ENCODE measurements around the gene BZW1.
A peak's percentile ranks its signal among the peaks of the same experiment; 100 is the strongest.

Gene BZW1

GRCh38 chr2:200843993-200844948 is 32.6 kb downstream of the BZW1 start:
- no peak for DNase-seq

GRCh38 chr2:200845194-200845593 is 33.5 kb downstream of the BZW1 start:
- no peak for DNase-seq

GRCh38 chr2:200845669-200846325 is 34.1 kb downstream of the BZW1 start:
- DNase-seq, result no peak

DNA sequence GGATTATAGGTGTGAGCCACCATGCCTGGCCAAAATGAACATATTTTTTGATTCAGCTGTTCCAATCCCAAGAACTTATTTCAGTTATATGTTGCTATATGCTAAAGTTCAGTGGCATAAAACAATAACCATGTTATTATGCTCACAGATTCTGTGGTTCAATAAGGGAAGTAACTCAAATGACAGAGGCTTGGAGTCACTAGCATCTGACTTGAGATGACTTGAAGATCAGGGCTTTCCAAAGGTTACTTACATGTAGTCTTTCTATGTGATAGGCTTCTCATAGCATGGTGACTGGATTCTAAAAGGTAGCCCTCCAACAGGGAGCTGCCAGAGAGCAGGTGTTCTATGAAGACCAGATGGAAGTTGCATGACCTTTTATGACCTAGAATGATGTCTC is 35.6 kb downstream of the BZW1 start:
- no peak for DNase-seq

DNA sequence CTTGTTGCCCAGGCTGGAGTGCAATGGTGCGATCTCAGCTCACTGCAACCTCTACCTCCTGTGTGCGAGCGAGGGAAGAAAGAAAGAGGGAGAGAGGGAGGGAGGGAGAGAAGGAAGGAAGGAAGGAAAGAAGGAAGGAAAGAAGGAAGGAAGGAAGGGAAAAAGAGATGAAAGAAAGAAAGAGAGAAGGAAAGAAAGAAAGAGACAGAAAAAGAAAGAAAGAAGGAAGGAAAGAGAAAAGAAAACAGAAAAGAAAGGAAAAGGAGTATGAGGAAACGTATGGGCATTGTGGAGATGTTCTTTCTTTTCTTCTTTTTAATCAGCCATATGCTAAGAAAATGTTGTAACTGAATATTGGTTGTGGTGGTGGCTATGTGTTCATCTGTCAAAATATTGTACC is 36.2 kb downstream of the BZW1 start:
- no peak for DNase-seq

GRCh38 chr2:200850512-200851256 is 39.0 kb downstream of the BZW1 start:
- no peak for DNase-seq

DNA sequence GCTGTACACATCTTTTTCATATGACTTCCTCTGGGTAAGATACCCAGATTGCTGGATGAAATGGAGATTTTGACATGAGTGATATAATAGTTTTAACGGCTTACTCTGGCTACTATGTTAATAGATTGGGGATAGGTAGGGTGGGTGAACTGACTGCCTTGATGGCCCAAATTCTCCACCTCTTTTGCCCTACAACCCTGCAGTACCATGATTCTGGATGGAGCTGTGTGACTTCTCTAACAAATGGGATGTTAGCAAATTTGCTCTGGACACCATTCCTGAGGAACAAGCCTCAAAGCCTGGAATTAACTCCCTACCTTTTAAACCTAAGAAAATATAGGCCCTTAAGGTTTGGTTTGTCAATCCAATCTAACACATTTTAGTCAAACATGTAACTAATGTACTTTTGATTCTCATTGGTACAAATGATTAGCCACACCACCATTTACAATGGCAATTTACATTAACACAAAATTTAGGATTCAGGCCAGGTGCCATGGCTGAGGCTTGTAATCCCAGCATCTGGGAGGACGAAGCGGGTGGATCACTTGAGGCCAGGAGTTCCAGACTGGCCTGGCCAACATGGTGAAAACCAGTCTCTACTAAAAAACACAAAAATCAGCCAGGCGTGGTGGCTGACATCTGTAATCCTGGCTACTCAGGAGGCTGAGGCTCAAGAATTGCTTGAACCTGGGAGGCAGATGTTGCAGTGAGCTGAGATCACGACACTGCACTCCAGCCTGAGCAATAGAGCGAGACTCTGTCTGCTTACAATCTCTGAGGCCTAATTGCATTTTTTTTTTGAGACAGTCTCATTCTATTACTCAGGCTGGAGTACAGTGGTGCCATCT is 39.9 kb downstream of the BZW1 start:
- no peak for DNase-seq

GRCh38 chr2:200852605-200853004 is 40.9 kb downstream of the BZW1 start:
- no peak for DNase-seq

- DNase-seq, result no peak
These were observed 45.1 kb downstream of the BZW1 start for GRCh38 chr2:200856806-200857205.

DNA sequence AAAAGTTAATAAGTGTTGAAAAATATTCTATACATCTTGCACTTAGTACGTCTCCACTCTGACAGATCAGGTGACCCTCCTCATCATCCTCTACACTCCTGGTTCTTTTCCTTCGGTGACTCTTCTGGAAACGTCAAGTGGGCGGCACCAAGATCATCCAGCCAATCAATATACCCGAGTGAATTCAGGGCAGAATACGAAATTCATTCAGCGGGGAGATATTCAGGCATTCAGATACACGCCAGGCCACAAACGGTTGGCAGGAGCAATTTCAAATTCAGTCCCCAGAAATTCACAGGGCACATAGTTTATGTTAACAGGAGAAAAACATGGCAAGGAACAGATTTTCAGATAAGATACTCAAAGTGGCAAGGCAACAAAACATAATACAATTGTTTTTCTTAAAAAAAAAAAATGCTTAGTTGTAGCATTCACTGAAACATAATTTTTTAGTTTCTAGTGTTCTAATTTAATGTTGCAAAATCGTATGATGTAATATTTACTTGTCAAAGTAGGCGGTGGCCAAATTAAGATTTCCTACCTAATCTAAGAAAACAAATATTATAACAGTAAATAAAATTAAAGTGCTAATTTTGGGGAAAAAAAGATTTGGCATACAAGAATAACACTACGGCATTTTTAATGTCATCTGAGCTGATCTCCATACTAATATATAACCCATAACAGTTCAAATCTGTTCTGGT is 48.5 kb downstream of the BZW1 start:
- no peak for DNase-seq

DNA sequence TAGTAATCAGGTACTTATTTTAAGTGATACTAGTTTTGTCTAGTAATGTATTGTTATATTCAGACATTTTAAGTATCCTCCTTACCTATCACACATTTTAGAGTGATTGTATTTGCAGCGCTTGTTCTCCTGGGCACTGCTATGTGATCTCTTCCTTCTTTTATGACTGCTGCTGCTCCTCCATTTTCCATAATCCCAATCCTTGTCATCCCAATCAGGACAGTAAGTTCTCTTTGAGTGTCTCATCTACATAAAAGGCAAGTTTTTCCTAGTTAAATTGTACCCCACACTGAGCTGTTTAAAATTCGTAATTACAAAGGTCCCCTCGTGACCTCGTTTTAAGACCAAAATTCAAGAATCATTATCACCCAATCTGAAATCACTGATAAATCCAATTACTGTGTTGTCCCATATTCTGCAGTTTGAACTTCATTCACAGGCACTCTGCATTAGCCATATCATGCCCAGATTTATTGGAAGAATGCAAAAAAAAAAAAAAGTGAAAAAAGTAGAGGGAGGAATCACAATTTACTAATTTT is 50.0 kb downstream of the BZW1 start:
- no peak for DNase-seq

GRCh38 chr2:200862532-200863000 is 50.9 kb downstream of the BZW1 start:
- no peak for DNase-seq

- DNase-seq, result peak; percentile 28
These were observed 52.1 kb downstream of the BZW1 start for GRCh38 chr2:200863782-200864175.

- DNase-seq, result peak; percentile 92
These were observed 52.7 kb downstream of the BZW1 start, which contains the start of gene CLK1 for GRCh38 chr2:200864176-200865034. TSS of gene CLK1 (minus strand) at chr2:200864658. CDS start at chr2:200861862, 2,796 bp downstream.

DNA sequence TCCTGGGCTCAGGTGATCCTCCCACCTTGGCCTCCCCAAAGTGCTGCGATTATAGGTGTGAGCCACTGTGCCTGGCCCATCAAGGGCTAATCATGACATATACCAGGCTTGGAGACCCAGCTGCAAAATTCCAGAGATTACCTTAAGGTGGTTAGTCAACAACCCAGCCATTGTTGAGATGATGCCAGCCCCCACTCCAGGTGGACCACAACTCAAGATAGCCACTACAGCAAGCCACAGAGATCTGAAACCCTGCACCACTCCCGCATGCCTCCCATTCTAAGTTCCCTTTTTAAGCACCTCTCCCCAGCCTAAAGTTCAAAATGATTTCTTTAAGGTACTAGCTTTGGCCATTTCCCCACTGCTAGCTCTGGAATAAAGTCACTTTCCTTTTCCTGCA is 57.3 kb downstream of the BZW1 start:
- DNase-seq, result no peak

DNA sequence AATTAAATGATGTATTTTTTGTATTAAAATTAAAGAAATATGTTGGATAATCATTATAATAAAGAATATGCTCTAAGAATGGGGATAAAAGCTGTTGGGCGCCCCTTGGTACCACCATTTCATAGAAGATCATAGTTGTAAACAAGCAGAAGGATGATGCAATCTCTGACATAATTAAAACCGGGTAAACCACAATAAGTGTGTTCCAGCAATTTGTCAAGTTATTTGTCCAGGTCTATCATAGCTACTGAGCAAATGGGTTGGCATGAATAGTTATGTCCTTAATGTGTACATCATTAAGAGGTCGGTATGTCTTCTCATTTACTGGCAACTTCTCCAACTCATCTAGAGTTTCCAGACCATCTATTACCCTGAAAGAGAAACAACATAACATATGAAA is 59.4 kb downstream of the BZW1 start:
- DNase-seq, result no peak

- no peak for DNase-seq
These were observed 61.9 kb downstream of the BZW1 start for GRCh38 chr2:200873560-200873959.

Data from NCI-H1694 treated with DMSO at 0.1 percent for 48 hours (cell line).